ENCODE measurements around the gene SYCP2.

Gene SYCP2

DNA sequence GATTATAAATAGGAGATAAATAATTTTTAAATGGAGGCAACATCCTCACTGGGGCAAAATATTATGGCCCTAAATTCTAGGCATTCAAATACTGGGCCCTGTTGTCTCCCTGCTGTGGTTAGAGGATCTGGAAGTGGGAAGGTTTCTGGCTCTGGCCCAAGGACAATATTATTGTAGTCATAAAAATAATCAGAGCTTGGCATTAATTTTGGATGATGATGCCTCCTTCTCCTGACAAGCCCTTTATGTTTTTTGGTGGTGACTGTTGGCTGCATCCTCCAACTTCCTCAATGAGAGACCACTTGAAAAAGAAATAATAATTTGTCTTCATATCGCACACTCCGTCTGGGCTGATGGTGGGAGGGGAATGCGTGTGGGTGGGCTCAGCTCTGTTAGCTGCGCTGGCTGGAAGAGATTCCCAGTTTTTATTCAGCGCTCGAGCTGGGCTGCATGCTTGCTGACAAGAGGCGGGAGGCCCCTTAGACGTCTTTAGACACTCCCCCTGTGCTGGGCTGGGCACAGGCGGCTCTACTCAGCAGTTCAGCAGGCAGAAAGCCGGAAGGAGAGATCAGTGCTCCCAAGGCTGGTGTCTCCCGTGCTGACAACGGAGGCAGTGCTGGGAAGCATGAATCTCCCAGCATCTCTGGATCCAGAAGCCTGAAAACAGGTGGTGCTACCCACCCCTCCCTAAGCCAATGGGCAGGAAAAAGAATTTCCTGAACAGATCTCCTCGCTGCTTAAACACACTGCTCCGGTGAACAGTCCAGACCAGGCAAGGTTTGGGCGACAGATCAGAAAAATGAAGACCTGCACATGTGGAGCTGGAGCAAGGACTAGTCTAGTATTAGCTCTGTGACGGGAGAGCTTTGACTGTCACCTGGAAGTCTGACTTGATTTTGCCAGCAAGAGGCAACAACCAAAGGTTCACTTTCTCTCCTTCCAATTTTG is 97.7 kb downstream of the SYCP2 start:
- WGBS: 78% methylated on average over 16 of the region's 16 CpGs
- H3K9me3 ChIP-seq (ENCODE audit: control insufficient read depth, low read length): no peaks in the 10 kb centered on the region
- no peak overlapping the region for H3K4ac ChIP-seq (ENCODE audit: low read depth in 1 of 2, low read length in 2 of 2)

DNA sequence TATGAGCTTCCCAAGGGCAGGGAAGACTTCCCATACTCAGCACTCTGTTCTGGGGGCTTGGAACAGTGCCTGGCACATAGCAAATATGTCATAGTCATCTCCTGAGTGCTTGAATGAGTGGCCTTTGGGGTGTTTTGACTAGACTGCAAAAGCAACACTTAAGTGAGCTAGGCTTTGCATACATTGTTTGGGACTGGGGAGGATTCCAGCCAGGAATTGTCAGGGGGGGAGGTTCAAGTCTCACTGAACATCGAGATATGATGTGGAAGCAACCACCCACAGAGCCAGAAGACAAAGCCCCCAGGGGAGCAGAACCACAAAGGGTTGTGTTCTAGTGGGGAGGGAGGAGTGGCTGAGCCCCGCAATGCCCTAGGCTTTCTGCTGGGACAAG is 98.4 kb downstream of the SYCP2 start:
- 60% methylated on average over 2 of the region's 2 CpGs for WGBS
- H3K4me2 ChIP-seq (ENCODE audit: low read length, poor library complexity, severe bottlenecking): no peak overlapping the region
- H3K79me1 ChIP-seq (replicated peaks; ENCODE audit: low read length, poor library complexity, severe bottlenecking): no peaks in the 10 kb centered on the region

More for the DNA sequence above, 97.7 kb downstream of the SYCP2 start:
- H3K18ac ChIP-seq (ENCODE audit: low read depth in 1 of 2, low read length in 2 of 2): no peak overlapping the region
- no peak overlapping the region for H2AK5ac ChIP-seq (ENCODE audit: low read length, severe bottlenecking)
- peak overlapping the region in 1 of 2 experiments; percentile 64 for H3K4me3 ChIP-seq (ENCODE audit: insufficient read depth in 1 of 2, low read depth in 1 of 2, low read length in 2 of 2)
- peaks cover 3% of the 10 kb centered on the region for H3K4me1 ChIP-seq (ENCODE audit: control insufficient read depth, insufficient read depth, low read depth, low read length)
- no peak overlapping the region for H2BK12ac ChIP-seq (ENCODE audit: low read length in 2 of 2)
- peak overlapping the region; percentile 25 for H3K4me2 ChIP-seq (ENCODE audit: low read length, poor library complexity, severe bottlenecking)
- no peak overlapping the region for H2BK15ac ChIP-seq (ENCODE audit: low read depth, poor library complexity, severe bottlenecking)
- no peak overlapping the region for H4K91ac ChIP-seq (ENCODE audit: low read length)
- DNase-seq: no peak
- H3K27me3 ChIP-seq (ENCODE audit: control insufficient read depth in 1 of 2, insufficient read depth in 1 of 2, low read length in 2 of 2): peaks cover 12 to 88% of the 10 kb centered on the region in 2 experiments
- peak overlapping the region; percentile 26 for H3K9ac ChIP-seq (ENCODE audit: low read length)
- no peak overlapping the region for H3K27ac ChIP-seq (ENCODE audit: low read length, poor library complexity, severe bottlenecking)
- H4K8ac ChIP-seq (ENCODE audit: low read length): no peak overlapping the region
- H3K36me3 ChIP-seq (ENCODE audit: control insufficient read depth in 1 of 2, insufficient read depth in 2 of 2, low read depth in 1 of 2, low read length in 2 of 2): no peaks in the 10 kb centered on the region
- no peak overlapping the region for H2BK5ac ChIP-seq (ENCODE audit: low read depth, low read length, poor library complexity, severe bottlenecking)
- H2BK120ac ChIP-seq (ENCODE audit: low read depth, low read length): no peak overlapping the region
- H3K79me1 ChIP-seq (replicated peaks; ENCODE audit: low read length, poor library complexity, severe bottlenecking): no peaks in the 10 kb centered on the region
- H3K23ac ChIP-seq (ENCODE audit: low read length in 2 of 2): no peak overlapping the region
- H2AFZ ChIP-seq (ENCODE audit: low read depth, low read length): no peak overlapping the region
- no peak overlapping the region for H3K14ac ChIP-seq (ENCODE audit: low read length in 2 of 2)

DNA sequence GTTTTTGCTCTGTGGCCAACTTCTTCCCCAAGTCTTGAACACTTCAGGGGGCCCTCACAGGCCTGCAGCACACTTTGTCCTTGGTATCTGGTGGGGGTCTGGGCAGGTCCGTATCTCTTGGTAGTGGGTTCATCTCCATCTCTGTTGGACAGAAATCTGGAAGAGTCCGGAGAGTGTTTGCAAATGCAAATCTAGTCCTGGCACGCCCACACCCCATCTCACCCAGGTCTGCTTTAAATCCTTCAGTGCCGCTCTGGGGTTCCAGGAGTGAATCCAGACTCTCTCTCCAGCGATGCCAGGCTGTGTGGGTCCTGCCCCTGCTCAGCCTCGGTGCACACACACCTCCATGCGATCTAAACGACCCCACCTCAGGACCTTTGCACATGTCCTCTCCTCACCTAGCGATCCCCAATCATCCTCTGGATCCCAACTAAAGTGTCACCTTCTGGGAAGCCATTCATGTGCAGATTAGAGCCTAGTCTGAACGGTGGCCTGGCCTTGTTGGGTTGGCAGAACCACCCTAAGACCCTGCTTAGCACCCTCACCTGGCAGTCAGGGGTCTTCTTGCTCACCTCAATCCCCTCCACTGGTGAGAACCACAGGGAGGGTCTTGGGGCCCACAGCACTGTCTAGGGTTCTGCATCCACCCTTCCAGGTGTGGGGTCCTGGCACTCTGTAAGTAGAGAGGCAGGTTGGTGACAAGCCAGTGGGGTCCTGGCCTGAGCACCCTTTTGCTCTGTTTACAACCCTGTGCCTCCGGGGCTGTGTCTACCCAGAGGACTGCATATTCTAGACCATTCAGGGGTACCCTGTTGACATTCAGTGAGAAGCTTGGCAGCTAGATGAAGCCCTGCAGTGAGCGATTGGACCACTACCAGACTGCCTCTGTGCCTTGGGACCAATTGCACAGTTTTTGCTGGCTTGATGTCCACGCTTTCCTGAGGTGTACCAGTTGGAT is 100.8 kb downstream of the SYCP2 start:
- H2BK120ac ChIP-seq (ENCODE audit: low read depth, low read length): no peak overlapping the region
- no peak overlapping the region for H2BK15ac ChIP-seq (ENCODE audit: low read depth, poor library complexity, severe bottlenecking)
- H3K4ac ChIP-seq (ENCODE audit: low read depth in 1 of 2, low read length in 2 of 2): no peak overlapping the region
- peaks cover 12 to 72% of the 10 kb centered on the region in 2 experiments for H3K27me3 ChIP-seq (ENCODE audit: control insufficient read depth in 1 of 2, insufficient read depth in 1 of 2, low read length in 2 of 2)
- H3K14ac ChIP-seq (ENCODE audit: low read length in 2 of 2): no peak overlapping the region
- peaks cover 3% of the 10 kb centered on the region for H3K4me1 ChIP-seq (ENCODE audit: control insufficient read depth, insufficient read depth, low read depth, low read length)
- no peak overlapping the region for H3K9ac ChIP-seq (ENCODE audit: low read length)
- H2BK5ac ChIP-seq (ENCODE audit: low read depth, low read length, poor library complexity, severe bottlenecking): no peak overlapping the region
- no peak overlapping the region for H2AK5ac ChIP-seq (ENCODE audit: low read length, severe bottlenecking)
- H4K8ac ChIP-seq (ENCODE audit: low read length): no peak overlapping the region
- H3K36me3 ChIP-seq (ENCODE audit: control insufficient read depth in 1 of 2, insufficient read depth in 2 of 2, low read depth in 1 of 2, low read length in 2 of 2): no peaks in the 10 kb centered on the region
- H3K4me2 ChIP-seq (ENCODE audit: low read length, poor library complexity, severe bottlenecking): no peak overlapping the region
- no peak overlapping the region for H3K4me3 ChIP-seq (ENCODE audit: insufficient read depth in 1 of 2, low read depth in 1 of 2, low read length in 2 of 2)
- no peak overlapping the region for H3K18ac ChIP-seq (ENCODE audit: low read depth in 1 of 2, low read length in 2 of 2)
- H3K9me3 ChIP-seq (ENCODE audit: control insufficient read depth, low read length): no peaks in the 10 kb centered on the region
- H2BK12ac ChIP-seq (ENCODE audit: low read length in 2 of 2): no peak overlapping the region
- no peaks in the 10 kb centered on the region for H3K79me1 ChIP-seq (replicated peaks; ENCODE audit: low read length, poor library complexity, severe bottlenecking)
- no peak overlapping the region for H4K91ac ChIP-seq (ENCODE audit: low read length)
- 60% methylated on average over 13 of the region's 13 CpGs for WGBS
- H2AFZ ChIP-seq (ENCODE audit: low read depth, low read length): no peak overlapping the region
- H3K23ac ChIP-seq (ENCODE audit: low read length in 2 of 2): no peak overlapping the region
- H3K27ac ChIP-seq (ENCODE audit: low read length, poor library complexity, severe bottlenecking): no peak overlapping the region
- no peak for DNase-seq

More for the DNA sequence above, 98.4 kb downstream of the SYCP2 start:
- Histone ChIP-seq H3K9me3 (ENCODE audit: control insufficient read depth, low read length) (no peaks in the 10 kb centered on the region), H3K4me3 (ENCODE audit: insufficient read depth in 1 of 2, low read depth in 1 of 2, low read length in 2 of 2) (no peak overlapping the region), H2BK5ac (ENCODE audit: low read depth, low read length, poor library complexity, severe bottlenecking) (no peak overlapping the region), H2AFZ (ENCODE audit: low read depth, low read length) (no peak overlapping the region), H3K27me3 (ENCODE audit: control insufficient read depth in 1 of 2, insufficient read depth in 1 of 2, low read length in 2 of 2) (peaks cover 12 to 88% of the 10 kb centered on the region in 2 experiments), H3K9ac (ENCODE audit: low read length) (no peak overlapping the region), H3K36me3 (ENCODE audit: control insufficient read depth in 1 of 2, insufficient read depth in 2 of 2, low read depth in 1 of 2, low read length in 2 of 2) (no peaks in the 10 kb centered on the region), H2BK12ac (ENCODE audit: low read length in 2 of 2) (no peak overlapping the region), H2AK5ac (ENCODE audit: low read length, severe bottlenecking) (no peak overlapping the region), H4K91ac (ENCODE audit: low read length) (no peak overlapping the region), H4K8ac (ENCODE audit: low read length) (no peak overlapping the region), H2BK15ac (ENCODE audit: low read depth, poor library complexity, severe bottlenecking) (no peak overlapping the region), H3K18ac (ENCODE audit: low read depth in 1 of 2, low read length in 2 of 2) (no peak overlapping the region), H3K23ac (ENCODE audit: low read length in 2 of 2) (no peak overlapping the region), H3K27ac (ENCODE audit: low read length, poor library complexity, severe bottlenecking) (no peak overlapping the region), H2BK120ac (ENCODE audit: low read depth, low read length) (no peak overlapping the region), H3K4me1 (ENCODE audit: control insufficient read depth, insufficient read depth, low read depth, low read length) (peaks cover 3% of the 10 kb centered on the region), H3K14ac (ENCODE audit: low read length in 2 of 2) (no peak overlapping the region), H3K4ac (ENCODE audit: low read depth in 1 of 2, low read length in 2 of 2) (no peak overlapping the region)
- no peak for DNase-seq

- Histone ChIP-seq H3K4me3 (ENCODE audit: insufficient read depth in 1 of 2, low read depth in 1 of 2, low read length in 2 of 2) (no peak overlapping the region), H2AFZ (ENCODE audit: low read depth, low read length) (no peak overlapping the region), H3K4me1 (ENCODE audit: control insufficient read depth, insufficient read depth, low read depth, low read length) (peaks cover 3% of the 10 kb centered on the region), H3K9me3 (ENCODE audit: control insufficient read depth, low read length) (no peaks in the 10 kb centered on the region), H3K27me3 (ENCODE audit: control insufficient read depth in 1 of 2, insufficient read depth in 1 of 2, low read length in 2 of 2) (peaks cover 12 to 65% of the 10 kb centered on the region in 2 experiments), H2BK120ac (ENCODE audit: low read depth, low read length) (no peak overlapping the region), H3K4ac (ENCODE audit: low read depth in 1 of 2, low read length in 2 of 2) (no peak overlapping the region), H3K23ac (ENCODE audit: low read length in 2 of 2) (no peak overlapping the region), H3K36me3 (ENCODE audit: control insufficient read depth in 1 of 2, insufficient read depth in 2 of 2, low read depth in 1 of 2, low read length in 2 of 2) (no peaks in the 10 kb centered on the region), H2AK5ac (ENCODE audit: low read length, severe bottlenecking) (no peak overlapping the region), H3K4me2 (ENCODE audit: low read length, poor library complexity, severe bottlenecking) (no peak overlapping the region), H4K91ac (ENCODE audit: low read length) (no peak overlapping the region), H3K9ac (ENCODE audit: low read length) (no peak overlapping the region), H2BK15ac (ENCODE audit: low read depth, poor library complexity, severe bottlenecking) (no peak overlapping the region), H3K18ac (ENCODE audit: low read depth in 1 of 2, low read length in 2 of 2) (no peak overlapping the region), H2BK12ac (ENCODE audit: low read length in 2 of 2) (no peak overlapping the region), H2BK5ac (ENCODE audit: low read depth, low read length, poor library complexity, severe bottlenecking) (no peak overlapping the region), H3K79me1 (replicated peaks; ENCODE audit: low read length, poor library complexity, severe bottlenecking) (no peaks in the 10 kb centered on the region), H3K14ac (ENCODE audit: low read length in 2 of 2) (no peak overlapping the region), H4K8ac (ENCODE audit: low read length) (no peak overlapping the region), H3K27ac (ENCODE audit: low read length, poor library complexity, severe bottlenecking) (no peak overlapping the region)
- no peak for DNase-seq
- WGBS: 75% methylated on average over 3 of the region's 3 CpGs
These were observed 101.5 kb downstream of the SYCP2 start for GRCh38 chr20:59831916-59832270.

Data from mesenchymal stem cell (in vitro differentiated cells and primary cell).